Measurements from ENCODE around the gene FAM107B.

- TF ChIP-seq GATA2 (IDR thresholded peaks at IDR 0.05; ENCODE audit: low read depth, low read length), result no peak
- no peak for TF ChIP-seq GATA3 (IDR thresholded peaks at IDR 0.05; ENCODE audit: low read depth, low read length)
Measured at GRCh38 chr10:14581553-14582321, 193.0 kb downstream of the FAM107B start.
